CD14-positive monocyte (primary cell): ENCODE measurements around the gene CIB4. TPM values are rescaled to one million over a fixed set of nuclear protein-coding genes. Genes with fewer than 3 reads are reported as not detected.

Experiments
- DNase-seq, 3 donors: peaks; one replicate each; pipeline ENCODE4 v3.0.0-alpha.2; 2011 to 2022
- H2AFZ ChIP-seq: 2 replicates; pipeline ENCODE4 v1.6.0; 2012; ENCODE audit warnings: mild to moderate bottlenecking, low read depth, low read length, inconsistent platforms; ENCODE audit not compliant: insufficient read depth, poor library complexity, severe bottlenecking
- H3K27ac ChIP-seq, 2 donors: 1 replicate in 1 of 2; 2 replicates in 1 of 2; pipeline ENCODE4 v1.5.1; 2012 to 2013; ENCODE audit warnings: low read length in 2 of 2, control low read depth in 1 of 2, inconsistent platforms in 1 of 2, low read depth in 1 of 2, mild to moderate bottlenecking in 1 of 2
- H3K27me3 ChIP-seq, 2 donors: one replicate each; pipeline versions ENCODE4 v1.6.0 to v1.6.1; 2011 to 2013; ENCODE audit warnings: low read length in 2 of 2; ENCODE audit not compliant: control insufficient read depth in 2 of 2, insufficient read depth in 2 of 2
- H3K36me3 ChIP-seq, 2 donors: replicated peaks in 1 of 2; 1 replicate in 1 of 2; 2 replicates in 1 of 2; pipeline versions ENCODE4 v1.5.1 to v1.6.1; 2012 to 2013; ENCODE audit warnings: low read length in 2 of 2, control low read depth in 1 of 2, inconsistent platforms in 1 of 2, mild to moderate bottlenecking in 1 of 2; ENCODE audit not compliant: insufficient read depth in 2 of 2, control insufficient read depth in 1 of 2
- H3K4me1 ChIP-seq, 2 donors: 1 replicate in 1 of 2; 2 replicates in 1 of 2; pipeline versions ENCODE4 v1.5.1 to v1.6.1; 2012 to 2013; ENCODE audit warnings: low read length in 2 of 2, control low read depth in 1 of 2, inconsistent platforms in 1 of 2, mild to moderate bottlenecking in 1 of 2, moderate library complexity in 1 of 2; ENCODE audit not compliant: insufficient read depth in 2 of 2, control insufficient read depth in 1 of 2
- H3K4me2 ChIP-seq: replicated peaks from 2 replicates; pipeline ENCODE3; 2012; ENCODE audit warnings: low read length, moderate library complexity, mild to moderate bottlenecking; ENCODE audit not compliant: poor library complexity, severe bottlenecking; ENCODE audit errors: extremely low read depth
- H3K4me3 ChIP-seq, 3 experiments: fragments of 200-600 bp in 1 of 3; sonication (generic) in 1 of 3; replicated peaks in 1 of 3; 1 replicate in 2 of 3; 2 replicates in 1 of 3; pipeline ENCODE4 v1.5.1; 2011 to 2013; ENCODE audit warnings: low read length in 3 of 3, mild to moderate bottlenecking in 3 of 3, control low read depth in 2 of 3, low read depth in 2 of 3, inconsistent platforms in 1 of 3, moderate library complexity in 1 of 3
- H3K79me2 ChIP-seq: 2 replicates; pipeline ENCODE4 v1.6.0; 2012; ENCODE audit warnings: mild to moderate bottlenecking, control low read depth, inconsistent platforms, low read length, moderate library complexity; ENCODE audit not compliant: insufficient read depth
- H3K9ac ChIP-seq: 2 replicates; pipeline ENCODE4 v1.6.0; 2017; ENCODE audit warnings: low read length, mild to moderate bottlenecking; ENCODE audit not compliant: insufficient read depth, poor library complexity, severe bottlenecking
- H3K9me3 ChIP-seq, 2 donors: replicated peaks in 1 of 2; 1 replicate in 1 of 2; 2 replicates in 1 of 2; pipeline versions ENCODE4 v1.5.1 to v1.6.1; 2012 to 2013; ENCODE audit warnings: low read length in 2 of 2, control low read depth in 1 of 2; ENCODE audit not compliant: control insufficient read depth in 1 of 2, insufficient read depth in 1 of 2
- H4K20me1 ChIP-seq: 2 replicates; pipeline ENCODE4 v1.6.0; 2012; ENCODE audit warnings: mild to moderate bottlenecking, low read length, control low read depth, moderate library complexity; ENCODE audit not compliant: insufficient read depth
- H3K27ac Mint-ChIP-seq, 7 donors: one replicate each; pipeline ENCODE4 v1.8.0; 2020; ENCODE audit warnings: mild to moderate bottlenecking in 7 of 7, mixed read lengths in 7 of 7, moderate library complexity in 6 of 7, inconsistent platforms in 2 of 7
- H3K27me3 Mint-ChIP-seq, 3 donors: one replicate each; pipeline ENCODE4 v1.8.0; 2021 to 2022; ENCODE audit warnings: low read depth in 3 of 3, mild to moderate bottlenecking in 3 of 3, mixed read lengths in 3 of 3, moderate library complexity in 3 of 3, inconsistent platforms in 1 of 3
- H3K36me3 Mint-ChIP-seq, 2 donors: one replicate each; pipeline ENCODE4 v1.8.0; 2020; ENCODE audit warnings: mixed read lengths in 2 of 2, inconsistent platforms in 1 of 2, mild to moderate bottlenecking in 1 of 2
- H3K4me1 Mint-ChIP-seq: one replicate; pipeline ENCODE4 v1.8.0; 2020; ENCODE audit warnings: mild to moderate bottlenecking, mixed read lengths
- H3K4me3 Mint-ChIP-seq, 2 donors: one replicate each; pipeline ENCODE4 v1.8.0; 2020; ENCODE audit warnings: mild to moderate bottlenecking in 2 of 2, mixed read lengths in 2 of 2, moderate library complexity in 1 of 2
- H3K9me3 Mint-ChIP-seq, 7 donors: one replicate each; pipeline ENCODE4 v1.8.0; 2020 to 2022; ENCODE audit warnings: mixed read lengths in 7 of 7, mild to moderate bottlenecking in 6 of 7, moderate library complexity in 6 of 7, inconsistent platforms in 2 of 7
- CTCF ChIP-seq: fragments of 200-600 bp; IDR thresholded peaks from one replicate; pipeline ENCODE4 v1.8.0; 2022; ENCODE audit warnings: antibody characterized with exemption, mild to moderate bottlenecking
- WGBS: methylation state at CpG from one replicate; pipeline ENCODE4 v1.1.5; 2013; ENCODE audit warnings: missing lambda C conversion rate; ENCODE audit not compliant: insufficient coverage; 5-methylcytosine and 5-hydroxymethylcytosine counted together
- intact Hi-C, 2 donors: fragments of 100-400 bp; cut with micrococcal nuclease; formaldehyde crosslinking; loops; one replicate each; pipeline versions ENCODE4 v1.15.0 to v1.15.1; 2023
- polyA plus RNA-seq, 3 donors: library from polyadenylated mRNA; depleted of rRNA in 1 of 3; unstranded in 2 of 3; stranded (reverse) in 1 of 3; fragments of 300-500 nt in 2 of 3; fragments of >200 nt in 1 of 3; fragmentation: Illumina TruSeq in 2 of 3; gene quantifications; 1 replicate in 2 of 3; 2 replicates in 1 of 3; pipeline ENCODE4 v1.2.3, GENCODE V29; 2012 to 2021

CIB4 gene
- polyA plus RNA-seq, 3 donors, result not detected

DNA sequence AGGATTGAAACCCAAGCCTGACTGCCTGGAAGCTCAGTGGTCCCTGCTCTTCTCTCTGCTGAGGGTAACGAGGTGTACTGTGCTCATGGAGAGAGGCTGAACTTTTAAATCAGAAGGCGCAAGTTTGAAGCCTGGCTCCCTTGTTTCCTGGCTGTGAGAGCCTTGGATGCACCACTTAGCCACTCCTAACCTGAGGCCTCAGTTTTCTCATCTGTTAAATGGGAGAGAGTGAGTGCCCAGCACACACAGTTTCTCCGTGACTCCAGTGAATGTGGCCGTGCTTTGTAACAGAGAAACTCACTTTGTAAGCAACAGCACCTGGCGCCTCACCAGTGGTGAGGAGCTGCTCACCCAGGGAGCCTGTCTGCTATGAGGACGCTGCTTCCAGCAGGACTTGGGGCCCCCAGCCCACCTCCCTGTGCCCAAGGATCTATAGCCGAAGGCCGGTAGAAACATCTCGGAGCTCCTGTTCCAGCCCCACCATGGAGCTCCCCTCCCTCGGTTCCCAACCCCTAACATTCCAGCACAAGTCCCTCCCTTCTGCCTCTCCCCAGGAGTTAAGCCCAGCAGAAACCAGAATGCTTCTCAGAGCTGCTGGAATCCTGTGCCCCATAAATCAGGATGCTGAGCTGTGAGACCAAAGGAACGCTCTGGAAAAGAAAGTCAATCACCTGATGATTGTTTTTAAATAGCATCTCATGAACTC, 31.1 kb upstream of the CIB4 start:
- Histone ChIP-seq H3K9ac (no peak overlapping the region), H3K4me2 (no peak overlapping the region), H2AFZ (no peak overlapping the region), H3K4me3 (no peak overlapping the region), H3K36me3 (no peaks in the 10 kb centered on the region), H3K27ac (no peak overlapping the region), H3K4me1 (no peaks in the 10 kb centered on the region), H3K27me3 (peaks cover 0 to 3% of the 10 kb centered on the region in 2 donors), H4K20me1 (no peaks in the 10 kb centered on the region), H3K9me3 (no peaks in the 10 kb centered on the region), H3K79me2 (no peaks in the 10 kb centered on the region)
- Mint-ChIP-seq H3K27me3 (peaks cover 15 to 23% (median 20%) of the 10 kb centered on the region in 3 donors), H3K36me3 (no peaks in the 10 kb centered on the region), H3K4me1 (no peaks in the 10 kb centered on the region), H3K4me3 (no peak overlapping the region), H3K27ac (no peak overlapping the region), H3K9me3 (peaks cover 0 to 2% (median 0%) of the 10 kb centered on the region in 7 donors)
- intact Hi-C loops, result no loop called here
- WGBS, result 89% methylated on average over 8 of the region's 11 CpGs
- no peak for TF ChIP-seq CTCF
- no peak for DNase-seq

- Histone ChIP-seq H3K9me3 (no peaks in the 10 kb centered on the region), H3K36me3 (no peaks in the 10 kb centered on the region), H3K27me3 (peaks cover 0 to 3% of the 10 kb centered on the region in 2 donors), H3K9ac (no peak overlapping the region), H3K4me2 (no peak overlapping the region), H4K20me1 (no peaks in the 10 kb centered on the region), H3K79me2 (no peaks in the 10 kb centered on the region), H3K4me3 (no peak overlapping the region), H3K4me1 (no peaks in the 10 kb centered on the region), H2AFZ (no peak overlapping the region), H3K27ac (no peak overlapping the region)
- DNase-seq, result no peak
- no peak overlapping the region for H3K27ac Mint-ChIP-seq
- peaks cover 15 to 23% (median 20%) of the 10 kb centered on the region in 3 donors for H3K27me3 Mint-ChIP-seq
- no CpG with 5 or more reads among the region's 5 CpGs for WGBS
- no peaks in the 10 kb centered on the region for H3K4me1 Mint-ChIP-seq
- intact Hi-C loops, result no loop called here
- H3K9me3 Mint-ChIP-seq, result peaks cover 0 to 2% (median 0%) of the 10 kb centered on the region in 7 donors
- no peaks in the 10 kb centered on the region for H3K36me3 Mint-ChIP-seq
- H3K4me3 Mint-ChIP-seq, result no peak overlapping the region
- TF ChIP-seq CTCF, result no peak
Measured at GRCh38 chr2:26671691-26672090, 30.5 kb upstream of the CIB4 start.
